ENCODE results near the gene ST7L. TPM values are rescaled to one million over a fixed set of nuclear protein-coding genes. Genes with fewer than 3 reads are reported as not detected.

Gene ST7L
- total and polyA plus RNA-seq, 9 of the 15 experiments (the other 6 are each of a cell fraction or from before 2014, with no cell fraction given): 9.0 to 32.5 (median 26.6) TPM

- no peaks in the 10 kb centered on the region for H4K20me1 ChIP-seq (replicated peaks; ENCODE audit: control insufficient read depth, insufficient read depth, low read length)
- no peak overlapping the region for H3K4me3 ChIP-seq
- TF ChIP-seq AFF1 (IDR thresholded peaks at IDR 0.05; ENCODE audit: low read depth in 1 of 2, partially characterized antibody in 2 of 2) (no peak), ZNF644 (tag; IDR thresholded peaks at IDR 0.05; ENCODE audit: low read depth) (no peak), PRPF4 (IDR thresholded peaks at IDR 0.05; ENCODE audit: insufficient read depth, low read depth, low read length, poor library complexity, severe bottlenecking) (no peak), ZMIZ1 (IDR thresholded peaks at IDR 0.05; ENCODE audit: low read depth in 2 of 2, low read length in 2 of 2) (no peak), ZBED1 (IDR thresholded peaks at IDR 0.05) (no peak), NCOA6 (IDR thresholded peaks at IDR 0.05) (no peak), CBFA2T2 (conservative IDR thresholded peaks at IDR 0.05) (no peak), KAT2B (IDR thresholded peaks at IDR 0.05; ENCODE audit: low read depth, low read length) (no peak), MCM2 (IDR thresholded peaks at IDR 0.05; ENCODE audit: low read depth) (no peak), MCM7 (IDR thresholded peaks at IDR 0.05) (no peak), BACH1 (tag; IDR thresholded peaks at IDR 0.05) (no peak), SMARCA4 (IDR thresholded peaks at IDR 0.05) (no peak)
- TF ChIP-seq, protein P1, sequence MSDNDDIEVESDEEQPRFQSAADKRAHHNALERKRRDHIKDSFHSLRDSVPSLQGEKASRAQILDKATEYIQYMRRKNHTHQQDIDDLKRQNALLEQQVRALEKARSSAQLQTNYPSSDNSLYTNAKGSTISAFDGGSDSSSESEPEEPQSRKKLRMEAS (CRISPR knock-in tag; IDR thresholded peaks at IDR 0.05): no peak
- intact Hi-C loops (cut with micrococcal nuclease): no loop called here
- H3K27ac ChIP-seq (ENCODE audit: extremely low read depth, low read depth, low read length): no peak overlapping the region
- no peaks in the 10 kb centered on the region for H3K27me3 ChIP-seq (ENCODE audit: control insufficient read depth in 2 of 2, insufficient read depth in 2 of 2, low read length in 2 of 2)
- H3K4me1 ChIP-seq (replicated peaks in 1 of 2; ENCODE audit: control insufficient read depth in 2 of 2, insufficient read depth in 2 of 2, low read length in 2 of 2): no peaks in the 10 kb centered on the region
- POLR2A ChIA-PET: interaction anchor here (0.6 to 1.3 kb wide), 4 partner anchors 9 to 867 kb away, joined by 3 to 4 read pairs (median 4); no protein-coding TSS in a partner anchor
- H3K9me1 ChIP-seq (ENCODE audit: control insufficient read depth, insufficient read depth, low read length): no peaks in the 10 kb centered on the region
- no peaks in the 10 kb centered on the region for H3K79me2 ChIP-seq (ENCODE audit: control insufficient read depth, insufficient read depth, low read length)
- H3K36me3 ChIP-seq (ENCODE audit: control insufficient read depth, insufficient read depth, low read length): no peaks in the 10 kb centered on the region
- H2AFZ ChIP-seq (ENCODE audit: low read depth, low read length): no peak overlapping the region
- no TSS peak for BruUV-seq (replicated peaks)
- ATAC-seq (no peak), FAIRE-seq (no peak), DNase-seq (ENCODE audit: extremely low read depth in 1 of 4, low spot score in 3 of 4) (no peak)
- no peaks in the 10 kb centered on the region for H3K9me3 ChIP-seq (replicated peaks; ENCODE audit: control insufficient read depth, insufficient read depth, low read depth, low read length)
- H3K9ac ChIP-seq (ENCODE audit: insufficient read depth in 1 of 2, low read depth in 2 of 2, low read length in 2 of 2): no peak overlapping the region
- CTCF ChIA-PET (ENCODE audit: low intra/inter-chr PET ratio): no interaction called here
- in situ Hi-C loops (cut with MboI): no loop called here
- no peak overlapping the region for H3K4me2 ChIP-seq (ENCODE audit: insufficient read depth, low read length)
Observed at GRCh38 chr1:112529301-112529700, 89.6 kb downstream of the ST7L start.

All from K562 (cell line).